GM12865 (cell line): ENCODE data around the gene SPSB4.

ENCODE experiments used
- DNase-seq: peaks from one replicate; pipeline ENCODE4 v3.0.0; 2010; ENCODE audit warnings: low read depth
- H3K4me3 ChIP-seq: 2 replicates; pipeline ENCODE4 v1.5.1; 2011; ENCODE audit warnings: mild to moderate bottlenecking, low read depth, low read length, control low read depth
- TF ChIP-seq, protein P1 (sequence below): IDR thresholded peaks from 2 replicates; pipeline ENCODE4 v1.5.1; 2011; ENCODE audit warnings: low read length, control low read depth, low read depth, inconsistent platforms; ENCODE audit not compliant: insufficient read depth; ENCODE audit errors: missing control alignments

The SPSB4 gene

DNA sequence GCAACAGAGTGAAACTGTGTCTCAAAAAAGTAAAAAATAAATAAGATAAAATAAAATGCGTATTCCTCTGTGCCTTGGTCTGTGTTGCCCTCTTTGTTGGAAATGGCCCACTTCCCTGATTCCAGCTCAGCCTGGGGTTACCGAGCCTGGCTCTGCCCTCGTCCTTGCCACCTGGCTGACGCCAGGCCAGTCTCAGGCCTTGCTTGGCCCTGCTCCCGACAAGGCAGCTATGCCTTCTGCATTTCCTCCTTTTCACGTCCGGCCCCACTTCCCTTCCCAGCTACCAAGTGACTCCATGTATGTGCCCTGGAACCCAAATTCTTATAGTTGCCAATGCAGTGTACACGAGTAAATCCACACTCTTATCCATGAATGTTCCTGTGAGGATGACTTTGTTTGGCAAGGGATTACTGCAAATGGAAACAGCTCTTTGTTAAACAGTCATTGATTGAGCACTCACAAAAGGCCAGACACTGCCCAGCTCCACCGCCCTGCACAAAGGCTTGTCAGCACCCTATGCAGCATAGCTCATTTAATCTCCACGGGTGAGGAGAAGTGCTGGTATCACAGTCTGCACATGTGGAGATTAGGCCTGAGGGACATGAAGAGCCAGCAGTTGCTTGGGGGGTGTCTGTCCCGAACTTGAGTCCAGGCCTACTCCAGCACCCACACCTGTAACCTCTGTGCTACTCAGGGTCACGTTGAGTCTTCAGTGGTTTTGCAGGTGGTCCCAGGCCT is 25.1 kb downstream of the SPSB4 start:
- TF ChIP-seq, protein P1, sequence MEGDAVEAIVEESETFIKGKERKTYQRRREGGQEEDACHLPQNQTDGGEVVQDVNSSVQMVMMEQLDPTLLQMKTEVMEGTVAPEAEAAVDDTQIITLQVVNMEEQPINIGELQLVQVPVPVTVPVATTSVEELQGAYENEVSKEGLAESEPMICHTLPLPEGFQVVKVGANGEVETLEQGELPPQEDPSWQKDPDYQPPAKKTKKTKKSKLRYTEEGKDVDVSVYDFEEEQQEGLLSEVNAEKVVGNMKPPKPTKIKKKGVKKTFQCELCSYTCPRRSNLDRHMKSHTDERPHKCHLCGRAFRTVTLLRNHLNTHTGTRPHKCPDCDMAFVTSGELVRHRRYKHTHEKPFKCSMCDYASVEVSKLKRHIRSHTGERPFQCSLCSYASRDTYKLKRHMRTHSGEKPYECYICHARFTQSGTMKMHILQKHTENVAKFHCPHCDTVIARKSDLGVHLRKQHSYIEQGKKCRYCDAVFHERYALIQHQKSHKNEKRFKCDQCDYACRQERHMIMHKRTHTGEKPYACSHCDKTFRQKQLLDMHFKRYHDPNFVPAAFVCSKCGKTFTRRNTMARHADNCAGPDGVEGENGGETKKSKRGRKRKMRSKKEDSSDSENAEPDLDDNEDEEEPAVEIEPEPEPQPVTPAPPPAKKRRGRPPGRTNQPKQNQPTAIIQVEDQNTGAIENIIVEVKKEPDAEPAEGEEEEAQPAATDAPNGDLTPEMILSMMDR, result no peak
- H3K4me3 ChIP-seq, result no peak overlapping the region
- DNase-seq, result no peak

DNA sequence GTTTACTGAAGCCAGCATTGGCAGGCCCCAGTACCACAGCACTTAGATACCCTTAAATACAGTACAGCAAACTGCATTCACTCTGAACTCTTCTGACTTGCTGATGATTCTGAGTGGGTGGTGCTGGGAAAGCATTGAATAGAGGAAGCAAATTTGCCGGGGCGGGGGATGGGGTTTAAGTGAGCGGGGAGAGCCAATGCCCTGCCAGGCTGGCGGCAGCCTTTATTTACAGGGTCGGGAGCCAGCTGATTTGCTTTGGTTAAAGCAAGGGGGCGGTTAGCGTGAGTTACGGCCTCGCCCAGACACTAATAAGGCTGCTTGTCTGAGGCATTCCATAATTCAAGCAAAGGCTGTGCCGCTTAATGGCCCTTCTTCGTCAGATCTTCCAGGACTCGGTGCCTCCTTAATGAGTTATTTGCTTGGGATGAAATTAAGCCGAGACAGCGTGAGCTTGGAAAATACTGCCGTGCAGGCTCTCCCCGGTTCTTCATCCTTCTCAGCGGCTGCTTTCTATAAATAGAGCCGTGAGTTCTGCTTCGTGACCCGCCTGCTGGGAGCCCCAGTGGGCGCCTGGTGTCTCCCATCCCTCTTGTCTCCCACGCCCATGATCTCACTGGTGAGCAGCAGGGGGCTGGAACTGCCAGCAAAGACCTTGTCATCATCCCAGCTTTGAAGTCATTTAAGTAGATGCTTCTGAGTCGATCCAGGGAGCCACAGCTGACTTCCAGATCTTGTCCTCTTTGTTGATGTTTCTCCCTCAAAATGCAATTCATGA is 25.8 kb downstream of the SPSB4 start:
- no peak overlapping the region for H3K4me3 ChIP-seq
- TF ChIP-seq, protein P1, result no peak
- no peak for DNase-seq

DNA sequence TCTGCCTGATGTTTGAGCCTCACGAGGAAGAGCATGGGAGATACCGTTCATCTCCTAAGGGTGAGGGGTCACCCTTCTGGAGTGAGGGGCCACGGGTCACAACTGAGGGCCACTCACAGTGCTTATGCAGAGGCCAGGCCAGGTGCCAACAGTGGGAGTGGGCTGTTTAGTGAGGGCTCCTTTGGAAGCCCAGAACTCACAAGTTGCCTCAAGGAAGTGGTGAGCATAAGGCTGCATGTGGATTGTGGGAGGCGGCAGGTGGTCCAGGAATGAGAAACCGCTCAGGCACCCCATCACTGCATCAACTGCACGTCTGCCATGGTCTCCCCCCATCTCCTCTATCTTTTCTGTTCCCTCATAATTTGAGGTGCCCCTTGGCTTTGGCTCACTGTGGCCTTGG is 26.5 kb downstream of the SPSB4 start:
- TF ChIP-seq, protein P1, result no peak
- DNase-seq, result no peak
- H3K4me3 ChIP-seq, result no peak overlapping the region

DNA sequence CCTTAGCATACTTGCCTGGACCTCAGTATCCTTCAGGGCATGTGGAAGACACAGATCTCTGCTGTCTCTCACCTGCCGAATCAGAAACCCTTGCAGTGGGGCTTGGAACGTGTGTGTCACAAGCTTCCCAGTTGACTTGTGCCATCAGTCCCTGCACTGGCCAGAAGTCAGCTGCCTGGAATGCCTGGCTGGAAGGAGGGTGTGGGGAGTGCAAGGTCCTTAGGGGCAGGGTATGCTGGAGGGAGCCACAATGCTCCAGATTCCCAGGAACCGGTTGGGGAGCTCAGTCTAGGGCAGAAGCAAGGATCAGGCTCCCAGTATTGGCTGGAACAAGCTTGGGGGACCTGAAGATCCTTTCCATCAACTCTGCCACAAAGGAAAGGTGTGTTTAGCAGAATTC is 27.1 kb downstream of the SPSB4 start:
- no peak for DNase-seq
- H3K4me3 ChIP-seq, result no peak overlapping the region
- TF ChIP-seq, protein P1, result no peak

DNA sequence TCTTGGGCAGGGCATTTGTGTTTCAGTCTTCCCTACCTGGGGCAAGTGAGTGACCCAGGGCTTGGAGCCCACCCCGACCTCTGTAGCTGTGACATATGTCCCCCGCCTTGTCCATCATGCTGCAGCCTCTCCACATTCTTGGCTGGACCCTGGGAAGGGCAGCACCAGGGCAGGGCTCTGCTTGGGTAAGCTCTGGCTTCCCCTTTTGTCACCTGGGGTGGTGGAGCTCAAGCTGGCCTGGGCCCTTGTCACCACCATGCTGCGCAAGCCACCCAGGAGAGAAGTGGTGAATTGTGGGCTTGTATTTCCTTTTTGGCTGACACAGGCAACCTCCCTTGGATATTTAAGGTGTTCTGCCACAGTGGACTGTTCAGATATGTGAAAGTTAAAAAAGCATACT is 29.3 kb downstream of the SPSB4 start:
- no peak overlapping the region for H3K4me3 ChIP-seq
- TF ChIP-seq, protein P1, result no peak
- no peak for DNase-seq

DNA sequence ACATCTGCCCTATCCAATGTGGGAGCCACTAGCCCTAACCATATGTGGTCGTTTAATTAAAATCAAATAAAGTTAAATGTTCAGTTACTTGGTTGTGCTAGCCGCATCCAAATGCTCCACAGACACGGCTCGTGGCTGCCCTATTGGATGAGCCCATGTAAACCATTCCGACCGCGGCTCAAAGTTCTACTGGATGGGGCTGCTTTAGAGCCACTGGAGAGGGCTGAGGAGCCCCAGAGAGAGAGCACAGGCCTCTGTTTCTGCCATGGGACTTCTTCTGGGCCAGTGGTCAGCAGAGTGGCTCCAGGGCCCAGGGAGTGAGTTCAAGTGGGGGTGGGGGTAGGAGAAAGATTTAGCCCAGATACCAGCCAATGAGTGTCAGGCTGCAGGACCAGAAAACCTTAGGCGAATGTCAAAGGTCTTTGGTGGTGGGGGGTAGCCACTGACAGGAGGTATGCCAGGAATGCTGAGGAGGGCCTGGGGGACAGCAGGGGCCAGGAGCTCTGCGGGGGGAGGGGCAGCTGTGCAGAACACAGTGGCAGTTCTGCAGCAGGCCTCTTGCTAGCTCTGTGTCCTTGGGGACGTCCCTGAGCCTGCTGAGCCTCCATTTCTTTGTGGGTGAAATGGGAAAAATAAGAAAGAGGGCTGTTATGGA is 30.1 kb downstream of the SPSB4 start:
- no peak for DNase-seq
- H3K4me3 ChIP-seq, result no peak overlapping the region
- TF ChIP-seq, protein P1, result no peak
